ENCODE data around the gene TTC23L.

The TTC23L gene

DNA sequence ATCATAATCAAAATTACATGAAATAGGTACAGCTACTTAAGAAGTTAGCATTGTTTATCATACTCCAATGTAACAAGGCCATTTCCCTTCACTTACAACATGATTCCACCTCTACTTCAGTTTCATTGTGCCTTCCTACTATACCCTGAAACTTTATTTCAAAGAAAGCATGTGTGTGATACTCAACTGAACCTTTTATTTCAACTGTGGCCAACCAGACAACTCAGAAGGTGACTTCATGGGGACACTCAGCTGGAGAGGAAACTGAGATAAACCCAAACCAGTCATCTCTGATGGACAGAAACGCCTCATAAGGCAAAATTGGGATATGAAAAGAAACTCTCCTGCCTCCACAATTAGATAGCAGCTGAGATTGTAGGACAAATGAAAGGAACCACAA, 5.9 kb upstream of the TTC23L start:
- DNase-seq (ENCODE audit: low read depth) = no peak

GRCh38 chr5:34833976-34834793, 4.8 kb upstream of the TTC23L start:
- no peak for DNase-seq (ENCODE audit: low read depth)

DNA sequence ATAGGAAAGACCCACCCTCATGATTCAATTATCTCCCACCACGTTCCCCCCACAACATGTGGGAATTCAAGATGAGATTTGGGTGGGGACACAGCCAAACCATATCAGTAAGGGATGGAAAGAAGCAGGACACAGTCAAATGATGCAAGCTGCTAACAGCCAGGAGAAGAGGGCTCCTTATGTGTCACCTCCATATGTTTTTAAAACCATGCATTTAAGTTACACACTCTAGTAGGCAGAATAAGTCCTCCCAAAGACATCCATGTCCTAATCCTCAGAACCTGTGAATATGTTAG, 4.2 kb upstream of the TTC23L start:
- no peak for DNase-seq (ENCODE audit: low read depth)

DNA sequence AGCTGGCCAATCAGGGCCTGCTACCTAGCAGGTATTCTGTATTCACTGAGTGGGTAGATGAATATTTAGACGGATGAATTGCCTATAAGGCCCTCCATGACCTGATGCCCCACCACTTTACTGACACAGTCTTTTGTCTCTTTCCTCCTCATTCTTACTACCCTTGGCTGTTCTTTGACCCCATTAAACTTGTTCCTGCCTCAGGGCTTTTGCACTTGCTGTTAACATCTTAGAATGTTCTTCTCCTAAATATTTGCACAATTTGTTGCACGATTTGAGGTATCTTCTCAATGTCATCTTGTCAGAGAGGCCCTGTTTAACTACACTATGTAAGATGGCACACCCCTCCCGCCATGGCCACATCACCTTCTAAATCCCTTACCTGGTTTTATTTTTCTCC, 3.3 kb upstream of the TTC23L start:
- DNase-seq (ENCODE audit: low read depth) = no peak

DNA sequence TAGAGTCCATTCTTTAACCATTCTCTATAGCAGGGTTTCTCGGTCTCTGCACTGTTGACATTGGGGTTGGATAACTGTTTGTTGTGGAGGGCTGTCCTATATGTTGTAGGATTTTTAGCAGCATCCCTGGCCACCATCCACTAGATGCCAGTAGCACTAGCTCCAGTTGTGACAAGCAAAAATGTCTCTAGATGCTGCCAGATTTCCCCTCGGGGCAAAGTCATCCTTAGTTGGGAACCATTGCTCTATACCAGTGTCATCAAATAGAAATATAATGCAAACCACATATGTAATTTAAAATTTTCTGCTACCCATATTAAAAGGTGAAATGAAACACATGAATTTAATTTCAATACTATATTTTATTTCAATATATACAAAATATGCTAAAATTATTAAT, 2.9 kb downstream of the TTC23L start:
- no peak for DNase-seq (ENCODE audit: low read depth)

DNA sequence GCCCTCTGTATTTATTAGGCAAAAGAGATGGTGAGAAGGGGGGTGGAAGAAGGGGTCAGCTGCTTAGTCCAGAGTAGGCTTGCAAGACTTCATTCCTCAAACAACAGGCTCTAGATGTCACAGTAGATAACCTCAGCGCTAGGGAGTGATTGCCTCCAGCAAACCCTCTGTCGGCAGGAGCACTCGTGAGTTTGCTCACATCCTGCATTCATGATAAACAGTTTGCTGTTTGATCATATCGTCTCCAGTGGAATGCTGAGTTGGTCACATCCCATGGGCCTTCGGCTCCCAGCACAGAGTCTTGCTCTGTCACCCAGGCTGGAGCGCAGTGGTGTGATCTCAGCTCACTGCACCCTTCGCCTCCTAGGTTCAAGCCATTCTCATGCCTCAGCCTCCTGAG, 3.6 kb downstream of the TTC23L start:
- no peak for DNase-seq (ENCODE audit: low read depth)

GRCh38 chr5:34843497-34843896, 4.5 kb downstream of the TTC23L start:
- DNase-seq (ENCODE audit: low read depth) = no peak

GRCh38 chr5:34844106-34844505, 5.1 kb downstream of the TTC23L start:
- DNase-seq (ENCODE audit: low read depth) = no peak

GRCh38 chr5:34844999-34845398, 6.0 kb downstream of the TTC23L start:
- DNase-seq (ENCODE audit: low read depth) = no peak

GRCh38 chr5:34847056-34847455, 8.1 kb downstream of the TTC23L start:
- no peak for DNase-seq (ENCODE audit: low read depth)

- no peak for DNase-seq (ENCODE audit: low read depth)
Observed at GRCh38 chr5:34847552-34847951, 8.6 kb downstream of the TTC23L start.

DNA sequence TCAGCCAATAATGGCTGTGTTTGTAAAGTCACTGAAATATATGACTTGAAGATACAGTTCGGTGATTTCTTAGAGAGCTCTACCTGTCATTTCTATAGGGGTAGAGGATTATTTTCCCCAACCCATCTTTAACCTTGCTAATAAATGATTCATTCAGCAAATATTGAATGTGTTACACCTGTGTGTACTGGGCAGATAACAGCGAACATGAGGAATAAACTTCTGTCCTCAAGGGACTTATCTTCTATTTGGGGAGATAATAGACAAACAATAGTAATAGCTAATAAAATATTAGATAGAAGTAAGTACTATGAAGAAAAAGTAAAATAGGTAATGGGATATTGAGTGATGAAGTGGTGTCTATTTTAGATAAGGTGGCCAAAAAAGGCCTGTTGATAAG, 9.3 kb downstream of the TTC23L start:
- DNase-seq (ENCODE audit: low read depth) = no peak

DNA sequence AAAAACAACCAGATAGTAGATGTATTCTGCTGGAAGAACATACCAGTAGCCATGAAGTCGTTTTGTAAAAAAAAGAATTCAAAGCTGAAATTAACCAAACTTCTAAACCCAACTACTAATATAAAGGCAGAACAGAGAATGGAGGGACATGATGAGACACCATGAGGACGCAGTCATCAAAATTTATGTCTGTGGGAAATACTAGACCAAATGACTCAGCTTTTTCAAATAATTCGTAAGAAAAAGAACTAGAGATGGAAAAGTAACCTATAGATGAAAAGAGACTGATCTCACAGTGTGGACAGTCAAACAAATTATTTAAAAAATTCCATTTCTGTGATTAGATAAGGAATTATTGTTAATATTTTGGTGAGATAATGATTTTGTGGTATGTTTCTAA, 10.3 kb downstream of the TTC23L start:
- no peak for DNase-seq (ENCODE audit: low read depth)

DNA sequence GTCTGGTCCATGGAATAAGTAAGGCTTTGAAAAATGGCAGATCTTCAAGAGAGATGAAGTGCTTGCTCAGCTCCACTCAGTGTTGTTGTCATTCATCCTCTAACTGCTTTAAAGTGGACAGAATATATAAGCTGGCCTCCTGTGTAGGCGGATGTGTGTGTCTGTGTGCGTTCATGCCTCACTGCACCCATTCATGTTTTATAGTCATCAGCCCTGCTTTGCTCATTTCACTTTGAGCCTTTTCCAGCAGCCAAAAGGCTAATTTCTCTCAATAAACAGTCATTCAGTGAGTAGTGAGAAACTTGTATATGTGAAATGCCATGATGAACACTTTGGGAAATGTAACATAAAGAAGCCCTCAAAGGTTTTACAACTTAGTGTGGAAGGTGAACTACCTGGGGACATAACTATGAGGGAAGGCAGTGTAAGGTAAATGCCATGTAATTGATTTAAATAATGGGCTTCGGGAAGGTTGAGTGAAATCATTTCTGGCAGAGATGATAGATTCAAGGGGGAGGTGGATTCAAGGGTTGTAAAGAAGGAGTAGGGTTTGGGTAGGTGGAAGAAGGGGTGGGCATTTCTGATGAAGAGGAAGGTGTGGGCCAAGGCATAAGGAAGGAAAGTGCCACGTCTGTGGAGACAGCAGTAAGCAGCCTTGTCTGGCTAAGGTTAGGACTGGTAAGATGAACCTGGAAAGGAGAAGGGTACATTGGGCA, 15.7 kb downstream of the TTC23L start:
- DNase-seq (ENCODE audit: low read depth) = no peak

GRCh38 chr5:34857161-34857560, 18.2 kb downstream of the TTC23L start:
- DNase-seq (ENCODE audit: low read depth) = no peak

- no peak for DNase-seq (ENCODE audit: low read depth)
Observed at GRCh38 chr5:34857894-34858293, 18.9 kb downstream of the TTC23L start.

- no peak for DNase-seq (ENCODE audit: low read depth)
Observed at GRCh38 chr5:34858790-34859189, 19.8 kb downstream of the TTC23L start.

DNA sequence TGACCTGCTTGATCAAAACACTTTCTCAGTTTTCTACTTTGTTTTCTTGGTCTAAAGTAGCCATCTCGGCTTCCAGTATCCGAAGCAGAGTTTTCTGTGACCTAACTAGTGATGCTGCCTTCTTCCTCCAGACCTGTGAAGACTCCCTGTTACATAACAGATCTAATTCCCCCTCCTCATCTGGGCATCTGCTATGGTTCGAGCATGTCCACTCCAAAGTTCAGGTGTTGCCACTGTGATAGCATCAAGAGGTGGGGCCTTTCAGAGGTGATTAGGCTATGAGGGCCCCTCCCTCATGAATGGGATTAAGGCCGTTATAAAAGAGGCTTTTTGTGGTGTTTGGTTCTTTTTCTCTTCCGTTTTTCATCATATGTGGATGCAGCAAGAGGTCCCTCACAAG, 20.3 kb downstream of the TTC23L start:
- no peak for DNase-seq (ENCODE audit: low read depth)

DNA sequence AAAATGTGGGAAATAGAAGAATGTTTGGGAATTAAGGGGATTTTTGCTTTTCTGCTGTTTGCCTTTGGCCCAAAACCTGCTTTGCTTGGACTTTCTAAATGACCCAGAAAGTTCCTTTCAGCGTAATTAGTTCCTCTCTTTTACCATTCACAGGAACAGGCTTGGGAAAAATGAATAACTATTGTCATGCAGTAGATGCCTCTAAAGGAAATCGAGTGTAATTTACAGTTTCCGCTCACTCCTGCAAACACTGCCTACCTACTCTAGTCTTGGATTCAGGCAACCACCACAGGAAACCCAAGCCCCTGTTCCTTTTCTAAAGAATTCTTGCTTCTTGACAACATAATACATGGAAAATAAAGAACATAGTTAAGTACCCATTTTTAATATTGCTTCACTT, 25.0 kb downstream of the TTC23L start:
- DNase-seq (ENCODE audit: low read depth) = no peak

DNA sequence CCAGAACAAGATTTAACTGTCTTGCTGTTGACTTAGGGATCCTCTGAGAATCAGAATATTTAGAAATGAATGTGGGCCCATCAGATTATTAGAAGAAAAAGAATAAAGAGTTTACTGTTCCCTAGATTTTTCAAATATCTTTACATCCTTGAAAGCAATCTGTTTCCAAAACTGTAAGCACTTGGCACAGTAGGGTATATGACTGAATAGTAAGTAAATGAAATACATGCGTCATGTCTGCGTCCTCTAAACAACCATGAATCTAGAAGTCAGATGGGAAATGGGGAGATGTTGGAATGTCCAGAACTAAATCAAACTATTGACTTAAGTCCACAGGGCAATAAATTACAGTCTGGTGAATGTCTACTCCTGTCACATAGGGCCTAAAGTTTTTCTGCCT, 26.1 kb downstream of the TTC23L start:
- DNase-seq (ENCODE audit: low read depth) = no peak

GRCh38 chr5:34866989-34867471, 28.1 kb downstream of the TTC23L start:
- no peak for DNase-seq (ENCODE audit: low read depth)

DNA sequence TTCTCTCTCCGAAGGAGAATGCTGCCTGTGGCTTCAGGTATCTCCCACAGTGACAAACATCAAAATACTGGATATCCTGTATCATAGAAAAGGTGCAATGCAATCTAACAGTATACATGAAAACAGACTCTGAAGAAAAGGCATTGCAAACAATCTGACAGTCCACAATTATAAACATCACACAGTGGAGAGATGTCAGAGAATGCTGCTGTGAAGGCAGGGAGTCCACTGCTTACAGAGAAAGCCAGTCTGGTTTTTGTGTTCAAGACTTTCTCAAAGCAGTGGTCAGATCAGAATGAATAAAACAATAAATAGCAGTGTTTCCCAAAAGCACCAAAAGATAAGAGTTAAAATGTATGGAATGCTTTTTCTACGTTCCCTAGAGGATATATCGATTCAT, 28.7 kb downstream of the TTC23L start:
- no peak for DNase-seq (ENCODE audit: low read depth)

DNA sequence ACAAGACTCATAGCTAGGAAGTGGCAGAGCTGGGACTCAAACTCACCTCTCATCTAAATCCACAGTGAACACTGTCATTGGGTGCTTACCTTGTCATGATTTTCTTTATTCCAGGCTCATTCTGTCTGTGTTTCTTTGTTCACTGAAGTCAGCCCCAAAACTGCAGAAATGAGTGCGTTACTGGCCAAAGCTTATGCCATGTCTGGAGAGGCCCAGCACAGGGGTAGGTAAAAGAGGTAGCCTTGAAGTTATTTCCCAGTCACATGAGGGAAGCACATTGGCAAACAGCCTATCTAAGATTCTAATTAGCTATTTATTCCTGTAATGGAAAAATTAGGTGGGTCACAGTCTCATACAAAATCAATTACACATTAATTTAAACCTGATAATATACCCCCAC, 29.8 kb downstream of the TTC23L start:
- DNase-seq (ENCODE audit: low read depth) = no peak

GRCh38 chr5:34869256-34869655, 30.3 kb downstream of the TTC23L start:
- no peak for DNase-seq (ENCODE audit: low read depth)

Measured in activated T-helper 9 cell treated with anti-CD3 and anti-CD28 coated beads, Interleukin-2, amount 50 U/mL, for 16 hours (primary cell).